Activated naive CD4-positive, alpha-beta T cell (primary cell): Measurements from ENCODE around the gene PLBD1.

Experiments used
- DNase-seq, 4 experiments: peaks; one replicate each; lab custom pipeline; 2025; lab: John Stamatoyannopoulos, UW

The PLBD1 gene

GRCh38 chr12:14570231-14570630 lies 2.5 kb upstream of the PLBD1 start:
- no peak for DNase-seq

- no peak for DNase-seq
Measured at GRCh38 chr12:14564336-14564959, 3.2 kb downstream of the PLBD1 start.

GRCh38 chr12:14563046-14563445 lies 4.6 kb downstream of the PLBD1 start:
- no peak for DNase-seq

- no peak for DNase-seq
Measured at GRCh38 chr12:14562279-14562678, 5.4 kb downstream of the PLBD1 start.

GRCh38 chr12:14561677-14562238 lies 5.9 kb downstream of the PLBD1 start:
- DNase-seq, result no peak

GRCh38 chr12:14560904-14561574 lies 6.6 kb downstream of the PLBD1 start:
- no peak for DNase-seq

GRCh38 chr12:14558473-14558959 lies 9.2 kb downstream of the PLBD1 start:
- DNase-seq, result no peak

GRCh38 chr12:14557966-14558365 lies 9.7 kb downstream of the PLBD1 start:
- no peak for DNase-seq

- no peak for DNase-seq
Measured at GRCh38 chr12:14554281-14555007, 13.2 kb downstream of the PLBD1 start.

GRCh38 chr12:14548609-14549008 lies 19.1 kb downstream of the PLBD1 start:
- no peak for DNase-seq

- DNase-seq, result no peak
Measured at GRCh38 chr12:14547571-14547970, 20.1 kb downstream of the PLBD1 start.

- DNase-seq, result no peak
Measured at GRCh38 chr12:14545144-14546124, 22.2 kb downstream of the PLBD1 start.

GRCh38 chr12:14540801-14541462 lies 26.8 kb downstream of the PLBD1 start:
- no peak for DNase-seq

- DNase-seq, result no peak
Measured at GRCh38 chr12:14537088-14537487, 30.6 kb downstream of the PLBD1 start.

GRCh38 chr12:14532152-14532551 lies 35.5 kb downstream of the PLBD1 start:
- DNase-seq, result no peak

- DNase-seq, result no peak
Measured at GRCh38 chr12:14525964-14526363, 41.7 kb downstream of the PLBD1 start.

GRCh38 chr12:14521822-14522221 lies 45.9 kb downstream of the PLBD1 start:
- DNase-seq, result no peak

- no peak for DNase-seq
Measured at GRCh38 chr12:14514946-14515345, 52.7 kb downstream of the PLBD1 start.

GRCh38 chr12:14514154-14514842 lies 53.4 kb downstream of the PLBD1 start:
- DNase-seq, result no peak

- no peak for DNase-seq
Measured at GRCh38 chr12:14510574-14510973, 57.1 kb downstream of the PLBD1 start.
